Colonic mucosa (tissue), 4 donors: ENCODE results near the gene GALNS. TPM values are rescaled to one million over a fixed set of nuclear protein-coding genes. Genes with fewer than 3 reads are reported as not detected.
A peak's percentile ranks its signal among the peaks of the same experiment; 100 is the strongest.

Source experiments
- DNase-seq: peaks from one replicate; pipeline ENCODE4 v3.0.0-alpha.2; 2020
- H3K27ac ChIP-seq: fragments of 200-600 bp; one replicate; pipeline ENCODE4 v1.8.0; 2021
- H3K27me3 ChIP-seq: fragments of 200-600 bp; one replicate; pipeline ENCODE4 v1.8.0; 2021
- H3K36me3 ChIP-seq: fragments of 200-600 bp; one replicate; pipeline ENCODE4 v1.8.0; 2021
- H3K4me1 ChIP-seq: fragments of 200-600 bp; one replicate; pipeline ENCODE4 v1.8.0; 2021; ENCODE audit warnings: mild to moderate bottlenecking
- H3K4me3 ChIP-seq: fragments of 200-600 bp; one replicate; pipeline ENCODE4 v1.8.0; 2021
- H3K9ac ChIP-seq, 2 donors: one replicate each; pipeline ENCODE4 v1.7.0; 2013; ENCODE audit warnings: control low read depth in 2 of 2, low read depth in 2 of 2, low read length in 2 of 2
- H3K9me3 ChIP-seq: fragments of 200-600 bp; one replicate; pipeline ENCODE4 v1.8.0; 2021
- CTCF ChIP-seq: fragments of 200-600 bp; IDR thresholded peaks from one replicate; pipeline ENCODE4 v1.8.0; 2022; ENCODE audit warnings: antibody characterized with exemption, mild to moderate bottlenecking
- intact Hi-C: fragments of 100-400 bp; cut with DNase I; formaldehyde crosslinking; loops from one replicate; pipeline ENCODE4 v1.14.1; 2022
- total RNA-seq, 2 donors: library from RNA; stranded (reverse); fragmentation: NEBNext Ultra II Directional in 1 of 2; extraction: Animal tissue kit (Norgen Biotek cat#: 25700) in 1 of 2; gene quantifications; one replicate each; pipeline ENCODE4 v1.2.1, GENCODE V29; 2021
- donor health status: healthy.
- donor health status: DM: no; HTN: no; CAD: no.
- donor health status: DM: no; HTN: no; CAD: no.

The GALNS gene
- total RNA-seq, 2 donors from 2014 or later, result 22.8 to 44.5 TPM

- H3K36me3 ChIP-seq, result no peaks in the 10 kb centered on the region
- TF ChIP-seq CTCF, result no peak
- H3K27me3 ChIP-seq, result no peaks in the 10 kb centered on the region
- no peak overlapping the region for H3K27ac ChIP-seq
- H3K4me3 ChIP-seq, result no peak overlapping the region
- intact Hi-C loops, result no loop called here
- H3K4me1 ChIP-seq, result peaks cover 3% of the 10 kb centered on the region
- DNase-seq, result no peak
- H3K9ac ChIP-seq, result no peak overlapping the region
- no peaks in the 10 kb centered on the region for H3K9me3 ChIP-seq
These were observed 69.0 kb downstream of the GALNS start for GRCh38 chr16:88787579-88788314.

DNA sequence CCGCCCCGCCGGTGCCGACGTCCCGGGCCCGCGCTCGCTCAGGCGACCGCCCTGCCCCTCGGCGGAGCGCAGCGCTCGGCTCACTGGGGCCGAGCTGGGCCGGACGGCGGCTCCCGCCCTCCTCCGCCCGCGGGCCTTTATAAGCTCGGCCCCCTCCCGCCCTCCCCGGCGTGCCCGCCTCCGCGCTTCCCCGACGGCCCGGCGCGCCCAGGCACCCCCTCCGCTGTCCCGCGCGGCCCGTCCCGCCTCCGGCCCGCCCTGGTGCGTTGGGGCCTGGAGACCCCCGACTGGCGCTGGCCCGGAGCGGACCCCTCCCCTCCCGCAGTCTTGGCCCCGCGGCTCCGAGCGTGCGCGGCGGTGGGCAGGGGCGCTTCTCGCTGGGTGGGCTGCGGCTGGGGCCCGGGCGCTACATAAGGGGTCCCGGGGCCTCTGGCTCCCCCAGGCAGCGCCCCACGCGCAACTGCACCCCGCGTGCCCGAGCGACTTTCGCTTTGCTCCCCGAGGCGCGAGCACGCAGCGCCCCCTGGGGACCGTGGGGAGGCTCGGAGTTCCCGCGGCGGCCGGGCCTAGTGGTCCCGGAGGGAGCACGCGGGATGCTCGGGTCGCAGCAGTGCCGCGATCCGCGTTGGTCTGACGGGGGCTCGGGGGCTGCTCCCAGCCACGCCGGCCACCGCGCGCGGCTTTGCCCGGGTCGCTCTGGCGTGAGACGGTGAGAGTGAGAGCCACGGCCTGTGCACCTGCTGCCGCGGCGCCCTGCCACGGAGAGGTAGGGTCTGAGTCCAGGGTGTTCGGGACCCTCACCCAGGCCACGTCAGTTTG, 71.4 kb downstream of the GALNS start, which contains the start of gene PIEZO1:
TSS of gene PIEZO1 (minus strand) at position 115 of the 819 bp plus-strand sequence. CDS start 256 bp downstream, outside the sequence.
- Histone ChIP-seq H3K9me3 (no peaks in the 10 kb centered on the region), H3K4me3 (peak within 1 kb of the TSS; percentile 71), H3K36me3 (no peaks in the 10 kb centered on the region), H3K27me3 (no peaks in the 10 kb centered on the region), H3K9ac (peak within 1 kb of the TSS; percentile 72 to 87), H3K4me1 (peaks cover 6% of the 10 kb centered on the region), H3K27ac (peak within 1 kb of the TSS; percentile 73)
- intact Hi-C loops, result loop anchor here (2.0 kb wide), 1 partner anchor 47 kb away; no protein-coding TSS in a partner anchor
- peak; percentile 82 for DNase-seq
- peak; percentile 94 for TF ChIP-seq CTCF

GRCh38 chr16:88784856-88785105, 72.0 kb downstream of the GALNS start:
- no peaks in the 10 kb centered on the region for H3K9me3 ChIP-seq
- H3K4me1 ChIP-seq, result peaks cover 7% of the 10 kb centered on the region
- H3K27ac ChIP-seq, result peak overlapping the region; percentile 73
- no peaks in the 10 kb centered on the region for H3K36me3 ChIP-seq
- intact Hi-C loops, result loop anchor here (2.0 kb wide), 1 partner anchor 46 kb away; no protein-coding TSS in a partner anchor
- no peak for DNase-seq
- H3K4me3 ChIP-seq, result peak overlapping the region; percentile 71
- no peak for TF ChIP-seq CTCF
- H3K27me3 ChIP-seq, result no peaks in the 10 kb centered on the region
- peak overlapping the region in 1 of 2 donors; percentile 87 for H3K9ac ChIP-seq

DNA sequence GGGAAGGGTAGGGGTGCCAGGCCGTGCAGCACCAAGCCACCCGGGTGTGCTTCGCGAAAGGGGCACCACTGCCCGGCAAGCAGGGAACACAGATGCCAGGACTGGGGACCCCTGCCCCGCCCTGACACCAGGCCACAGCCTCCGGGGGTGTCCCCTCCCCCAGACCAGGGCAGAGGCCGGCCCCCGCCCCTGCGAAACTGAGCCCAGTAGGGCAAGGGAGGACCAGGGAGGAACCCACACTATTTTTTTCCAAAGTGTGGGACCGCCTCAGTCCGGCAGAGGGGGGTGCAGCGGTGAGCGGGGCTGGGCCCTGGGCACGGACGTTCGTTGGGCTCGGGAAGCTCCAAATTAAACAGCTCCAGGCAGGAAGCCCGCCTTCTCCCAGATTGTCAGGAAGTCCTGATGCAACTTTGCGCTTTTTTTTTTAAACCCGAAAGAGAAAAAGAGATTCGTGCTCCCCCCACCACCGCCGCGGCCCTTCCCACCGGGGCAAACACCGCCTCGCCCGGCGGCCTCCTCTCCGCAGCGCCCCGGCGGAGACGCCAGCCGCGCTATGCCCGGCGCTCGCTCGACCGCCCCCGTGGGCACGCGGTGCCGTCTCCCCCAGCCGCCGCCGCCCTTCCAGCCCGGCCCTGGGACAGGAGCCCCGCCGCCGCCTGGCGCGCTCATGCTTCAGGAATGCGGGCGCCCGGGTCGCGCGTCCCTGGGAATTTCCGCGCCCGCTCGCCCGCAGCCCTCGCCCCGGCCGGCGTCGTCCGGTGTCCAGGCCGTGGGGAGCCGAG, 72.5 kb downstream of the GALNS start:
- peak overlapping the region; percentile 71 for H3K4me3 ChIP-seq
- peak overlapping the region; percentile 72 to 87 for H3K9ac ChIP-seq
- H3K27me3 ChIP-seq, result no peaks in the 10 kb centered on the region
- TF ChIP-seq CTCF, result peak; percentile 48
- H3K36me3 ChIP-seq, result no peaks in the 10 kb centered on the region
- peaks cover 7% of the 10 kb centered on the region for H3K4me1 ChIP-seq
- no peaks in the 10 kb centered on the region for H3K9me3 ChIP-seq
- intact Hi-C loops, result loop anchor here (2.0 kb wide), 1 partner anchor 45 kb away; no protein-coding TSS in a partner anchor
- DNase-seq, result peak; percentile 76
- peak overlapping the region; percentile 73 for H3K27ac ChIP-seq
